Measurements from ENCODE around the gene CADM2.
A peak's percentile ranks its signal among the peaks of the same experiment; 100 is the strongest.

Gene CADM2

GRCh38 chr3:85808755-85809154 is 850.0 kb downstream of the CADM2 start:
- Histone ChIP-seq H3K36me3 (ENCODE audit: insufficient read depth, low read length) (no peaks in the 10 kb centered on the region), H3K4me2 (ENCODE audit: low read length) (no peak overlapping the region), H3K79me2 (ENCODE audit: insufficient read depth, low read length) (no peaks in the 10 kb centered on the region), H3K9me3 (ENCODE audit: low read length) (no peaks in the 10 kb centered on the region), H4K20me1 (ENCODE audit: insufficient read depth, low read length) (no peaks in the 10 kb centered on the region), H3K4me3 (ENCODE audit: low read depth, low read length, poor library complexity, severe bottlenecking) (no peak overlapping the region), H2AFZ (ENCODE audit: low read length) (no peak overlapping the region), H3F3A (ENCODE audit: insufficient read depth, low read length) (no peaks in the 10 kb centered on the region), H3K9ac (ENCODE audit: low read length) (no peak overlapping the region), H3K4me1 (ENCODE audit: insufficient read depth, low read length, severe bottlenecking) (no peaks in the 10 kb centered on the region), H3K27me3 (ENCODE audit: insufficient read depth, low read length) (no peaks in the 10 kb centered on the region), H3K9me2 (ENCODE audit: low read depth, low read length) (no peaks in the 10 kb centered on the region), H3K27ac (ENCODE audit: low read depth, low read length, poor library complexity, severe bottlenecking) (no peak overlapping the region)
- TF ChIP-seq, protein P1, sequence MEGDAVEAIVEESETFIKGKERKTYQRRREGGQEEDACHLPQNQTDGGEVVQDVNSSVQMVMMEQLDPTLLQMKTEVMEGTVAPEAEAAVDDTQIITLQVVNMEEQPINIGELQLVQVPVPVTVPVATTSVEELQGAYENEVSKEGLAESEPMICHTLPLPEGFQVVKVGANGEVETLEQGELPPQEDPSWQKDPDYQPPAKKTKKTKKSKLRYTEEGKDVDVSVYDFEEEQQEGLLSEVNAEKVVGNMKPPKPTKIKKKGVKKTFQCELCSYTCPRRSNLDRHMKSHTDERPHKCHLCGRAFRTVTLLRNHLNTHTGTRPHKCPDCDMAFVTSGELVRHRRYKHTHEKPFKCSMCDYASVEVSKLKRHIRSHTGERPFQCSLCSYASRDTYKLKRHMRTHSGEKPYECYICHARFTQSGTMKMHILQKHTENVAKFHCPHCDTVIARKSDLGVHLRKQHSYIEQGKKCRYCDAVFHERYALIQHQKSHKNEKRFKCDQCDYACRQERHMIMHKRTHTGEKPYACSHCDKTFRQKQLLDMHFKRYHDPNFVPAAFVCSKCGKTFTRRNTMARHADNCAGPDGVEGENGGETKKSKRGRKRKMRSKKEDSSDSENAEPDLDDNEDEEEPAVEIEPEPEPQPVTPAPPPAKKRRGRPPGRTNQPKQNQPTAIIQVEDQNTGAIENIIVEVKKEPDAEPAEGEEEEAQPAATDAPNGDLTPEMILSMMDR (IDR thresholded peaks at IDR 0.05; ENCODE audit: low read length), result no peak
- no peak for TF ChIP-seq EZH2 (IDR thresholded peaks at IDR 0.05; ENCODE audit: borderline replicate concordance, low read length)

- Histone ChIP-seq H3K79me2 (ENCODE audit: insufficient read depth, low read length) (no peaks in the 10 kb centered on the region), H3K9ac (ENCODE audit: low read length) (no peak overlapping the region), H3K4me2 (ENCODE audit: low read length) (no peak overlapping the region), H3K4me1 (ENCODE audit: insufficient read depth, low read length, severe bottlenecking) (no peaks in the 10 kb centered on the region), H2AFZ (ENCODE audit: low read length) (no peak overlapping the region), H3K27me3 (ENCODE audit: insufficient read depth, low read length) (no peaks in the 10 kb centered on the region), H3F3A (ENCODE audit: insufficient read depth, low read length) (no peaks in the 10 kb centered on the region), H3K9me2 (ENCODE audit: low read depth, low read length) (no peaks in the 10 kb centered on the region), H3K9me3 (ENCODE audit: low read length) (no peaks in the 10 kb centered on the region), H4K20me1 (ENCODE audit: insufficient read depth, low read length) (no peaks in the 10 kb centered on the region), H3K36me3 (ENCODE audit: insufficient read depth, low read length) (no peaks in the 10 kb centered on the region), H3K4me3 (ENCODE audit: low read depth, low read length, poor library complexity, severe bottlenecking) (no peak overlapping the region), H3K27ac (ENCODE audit: low read depth, low read length, poor library complexity, severe bottlenecking) (no peak overlapping the region)
- TF ChIP-seq EZH2 (IDR thresholded peaks at IDR 0.05; ENCODE audit: borderline replicate concordance, low read length), result no peak
- TF ChIP-seq, protein P1 (IDR thresholded peaks at IDR 0.05; ENCODE audit: low read length), result peak; percentile 62
These were observed 862.5 kb downstream of the CADM2 start for GRCh38 chr3:85821130-85821756.

DNA sequence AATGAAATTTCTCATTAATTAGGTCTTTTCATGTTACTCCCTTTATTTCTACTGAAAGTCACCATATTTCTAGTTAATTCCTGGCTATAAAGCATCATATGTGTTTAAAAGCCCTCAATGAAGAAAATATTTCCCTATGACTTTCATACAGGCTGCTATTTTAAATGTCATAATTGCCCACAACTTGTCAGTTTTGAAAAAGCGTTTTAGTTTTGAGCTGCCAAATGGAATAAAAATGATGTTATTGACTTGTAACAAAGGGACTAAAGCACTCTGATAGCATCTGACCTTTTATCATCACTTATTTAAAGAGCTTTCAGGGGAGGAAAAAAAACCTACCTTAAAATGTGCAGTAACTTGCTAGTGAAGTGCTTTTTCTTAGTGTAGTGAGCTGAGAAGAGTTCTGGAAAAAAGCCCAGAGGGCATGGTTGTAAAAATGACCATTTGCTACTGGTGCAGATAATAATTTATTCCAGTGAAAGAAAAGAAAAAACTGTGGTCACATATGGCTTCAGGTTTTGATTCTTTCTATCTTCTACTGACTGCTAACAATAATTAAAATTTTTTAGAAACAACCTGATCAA is 877.2 kb downstream of the CADM2 start:
- no peak for TF ChIP-seq EZH2 (IDR thresholded peaks at IDR 0.05; ENCODE audit: borderline replicate concordance, low read length)
- TF ChIP-seq, protein P1 (IDR thresholded peaks at IDR 0.05; ENCODE audit: low read length), result no peak
- Histone ChIP-seq H4K20me1 (ENCODE audit: insufficient read depth, low read length) (no peaks in the 10 kb centered on the region), H3K4me1 (ENCODE audit: insufficient read depth, low read length, severe bottlenecking) (no peaks in the 10 kb centered on the region)

More for the DNA sequence above, 877.2 kb downstream of the CADM2 start:
- Histone ChIP-seq H3K27me3 (ENCODE audit: insufficient read depth, low read length) (no peaks in the 10 kb centered on the region), H3K4me3 (ENCODE audit: low read depth, low read length, poor library complexity, severe bottlenecking) (no peak overlapping the region), H3K9ac (ENCODE audit: low read length) (no peak overlapping the region), H3K79me2 (ENCODE audit: insufficient read depth, low read length) (no peaks in the 10 kb centered on the region), H3K36me3 (ENCODE audit: insufficient read depth, low read length) (no peaks in the 10 kb centered on the region), H3K4me2 (ENCODE audit: low read length) (no peak overlapping the region), H2AFZ (ENCODE audit: low read length) (no peak overlapping the region), H3K27ac (ENCODE audit: low read depth, low read length, poor library complexity, severe bottlenecking) (no peak overlapping the region), H3F3A (ENCODE audit: insufficient read depth, low read length) (no peaks in the 10 kb centered on the region), H3K9me3 (ENCODE audit: low read length) (no peaks in the 10 kb centered on the region), H3K9me2 (ENCODE audit: low read depth, low read length) (no peaks in the 10 kb centered on the region)
